SH-SY5Y (cell line): Measurements from ENCODE around the gene SPATS2.

Experiments
- GATA2 ChIP-seq: IDR thresholded peaks from 2 replicates; pipeline ENCODE4 v1.6.1; 2011; ENCODE audit warnings: mild to moderate bottlenecking, low read depth, low read length
- GATA3 ChIP-seq: IDR thresholded peaks from 2 replicates; pipeline ENCODE4 v1.6.1; 2011; ENCODE audit warnings: low read depth, mild to moderate bottlenecking, low read length, moderate library complexity

SPATS2 gene

GRCh38 chr12:49334226-49334625 is 33.0 kb upstream of the SPATS2 start:
- no peak for TF ChIP-seq GATA3
- no peak for TF ChIP-seq GATA2

- no peak for TF ChIP-seq GATA2
- no peak for TF ChIP-seq GATA3
These were observed 32.6 kb upstream of the SPATS2 start for GRCh38 chr12:49334681-49335080.

GRCh38 chr12:49335118-49335954 is 31.9 kb upstream of the SPATS2 start:
- TF ChIP-seq GATA3 (no peak), GATA2 (no peak)

DNA sequence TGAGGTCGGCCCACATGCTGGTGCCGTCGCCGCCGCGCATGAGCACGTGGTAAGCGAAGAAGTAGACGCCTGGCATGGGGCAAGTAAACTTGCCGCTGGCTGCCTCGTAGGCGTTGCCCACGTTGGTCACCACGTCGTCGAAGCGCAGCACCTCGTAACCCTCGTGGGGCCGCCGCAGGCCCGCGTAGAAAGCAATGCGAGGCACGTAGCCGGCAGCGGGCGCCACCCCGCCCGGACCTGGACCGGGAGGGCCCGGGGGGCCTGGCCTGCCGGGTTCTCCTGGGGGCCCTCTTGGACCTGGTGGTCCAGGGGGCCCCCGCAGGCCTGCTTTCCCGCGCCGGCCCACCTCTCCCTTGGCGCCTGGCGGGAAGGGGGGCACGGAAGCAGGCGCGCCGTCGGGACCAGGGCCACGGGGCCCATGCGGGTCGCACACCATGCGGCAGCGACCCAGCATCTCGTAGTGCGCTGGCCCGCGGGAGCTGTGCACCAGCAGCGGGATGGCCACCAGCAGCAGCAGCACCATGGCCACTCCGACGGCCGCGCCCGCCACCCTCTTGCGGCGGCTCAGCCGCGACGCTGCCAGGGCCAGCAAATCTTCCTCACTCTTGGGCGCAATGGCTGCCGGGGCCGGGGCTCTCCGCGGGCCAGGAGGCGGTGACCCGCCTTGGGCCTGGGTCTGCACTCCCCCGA is 31.2 kb upstream of the SPATS2 start:
- TF ChIP-seq GATA2 (no peak), GATA3 (no peak)

- TF ChIP-seq GATA3 (no peak), GATA2 (no peak)
These were observed 30.3 kb upstream of the SPATS2 start, which contains the start of gene C1QL4 for GRCh38 chr12:49336645-49337584. TSS of gene C1QL4 (minus strand) at chr12:49337188. CDS start at chr12:49336477, 711 bp downstream.

GRCh38 chr12:49338830-49339463 is 28.3 kb upstream of the SPATS2 start:
- TF ChIP-seq GATA2: no peak
- no peak for TF ChIP-seq GATA3

GRCh38 chr12:49339464-49339861 is 27.8 kb upstream of the SPATS2 start:
- TF ChIP-seq GATA2: no peak
- no peak for TF ChIP-seq GATA3

- TF ChIP-seq GATA3: no peak
- TF ChIP-seq GATA2: no peak
These were observed 27.0 kb upstream of the SPATS2 start for GRCh38 chr12:49340095-49340870.

DNA sequence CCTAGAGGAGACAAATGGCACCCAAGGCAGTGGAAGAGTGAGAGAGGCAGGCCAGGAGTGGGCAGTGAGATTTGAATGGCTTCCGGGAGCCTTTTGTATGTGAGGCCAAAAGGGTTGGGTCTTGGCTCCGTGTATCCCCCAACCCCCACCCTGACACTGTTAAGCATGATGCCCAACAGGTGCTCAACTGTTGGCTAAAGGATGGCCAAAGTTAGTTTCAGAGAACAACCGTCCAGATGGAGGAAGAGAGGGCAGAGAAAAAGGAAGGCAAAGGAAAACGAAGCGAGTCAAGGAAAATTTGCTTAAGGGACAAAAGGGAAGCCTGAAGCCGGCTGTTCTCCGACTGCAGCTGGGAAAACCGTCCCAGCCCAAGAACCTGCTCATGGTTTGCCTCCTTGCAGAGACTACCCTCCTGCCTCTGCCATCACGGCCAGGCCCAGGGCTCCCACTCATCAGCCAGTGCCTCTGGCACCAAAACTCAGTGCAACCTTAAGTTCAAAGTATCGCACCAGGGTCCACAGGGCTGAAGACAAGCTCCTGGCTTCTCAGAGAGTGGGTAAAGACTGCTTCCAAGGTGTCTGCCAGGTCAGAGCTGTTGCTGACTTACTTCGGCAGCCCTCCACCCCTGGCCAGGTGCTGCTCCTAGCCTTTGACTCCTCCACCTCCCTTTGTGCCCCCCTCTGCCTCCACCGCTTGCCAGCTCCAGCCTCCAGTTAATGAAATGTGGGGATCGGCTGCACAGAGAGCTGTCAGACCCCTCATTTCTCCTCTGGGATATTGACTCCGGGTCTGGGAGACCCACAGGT is 26.1 kb upstream of the SPATS2 start:
- no peak for TF ChIP-seq GATA2
- no peak for TF ChIP-seq GATA3

DNA sequence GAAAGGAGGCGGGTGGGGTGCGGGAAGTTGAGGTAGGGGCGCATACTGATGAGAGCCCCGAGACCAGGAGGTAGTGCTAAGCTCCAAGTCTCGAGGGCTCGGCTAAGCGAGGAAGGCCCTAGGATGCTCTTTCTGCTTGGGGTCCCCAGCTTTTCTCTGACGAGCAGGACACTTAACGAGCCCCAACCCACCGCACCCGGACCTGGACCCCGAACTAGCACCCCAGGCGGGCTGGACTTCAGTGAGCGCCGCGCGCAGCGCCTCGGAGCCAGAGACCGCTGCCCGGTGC is 25.5 kb upstream of the SPATS2 start:
- TF ChIP-seq GATA3: no peak
- no peak for TF ChIP-seq GATA2

GRCh38 chr12:49342066-49342913 is 25.0 kb upstream of the SPATS2 start:
- TF ChIP-seq GATA2: no peak
- TF ChIP-seq GATA3: no peak
